ENCODE results near the gene NEDD8.

DNA sequence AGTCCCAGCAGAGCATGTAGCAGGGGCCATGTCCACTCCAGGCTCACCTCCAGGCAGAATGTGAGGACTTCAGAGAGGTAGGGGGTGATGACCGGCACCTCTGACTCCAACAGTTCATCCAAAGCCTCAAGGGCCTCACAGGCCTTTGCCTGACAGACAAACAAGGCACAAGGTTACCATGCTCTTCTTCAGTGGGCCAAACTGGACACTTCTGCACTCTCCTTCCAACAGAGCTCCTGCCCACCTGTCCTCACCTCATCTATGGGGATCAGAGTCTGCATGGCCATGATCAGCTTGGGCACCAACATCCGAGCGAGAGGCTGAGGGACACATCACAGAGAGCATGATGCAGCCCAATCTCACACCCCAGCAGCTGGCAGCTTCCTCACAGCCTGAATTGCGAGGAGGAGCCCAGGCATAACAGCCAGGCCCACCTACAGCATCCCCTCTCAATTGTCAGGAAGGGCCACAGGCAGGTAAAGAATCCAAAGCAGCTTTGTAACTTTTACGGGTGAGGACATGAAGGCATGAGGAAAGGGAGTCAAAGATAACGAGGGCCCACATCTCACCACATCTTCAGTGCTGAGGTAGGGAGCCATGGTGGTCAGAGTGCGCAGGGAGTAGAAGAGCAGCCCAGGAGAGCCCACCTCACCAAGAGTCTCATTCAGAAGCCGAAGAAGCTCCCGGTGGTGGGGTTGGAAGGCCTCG lies 45.2 kb downstream of the NEDD8 start:
- TF ChIP-seq, protein P1, sequence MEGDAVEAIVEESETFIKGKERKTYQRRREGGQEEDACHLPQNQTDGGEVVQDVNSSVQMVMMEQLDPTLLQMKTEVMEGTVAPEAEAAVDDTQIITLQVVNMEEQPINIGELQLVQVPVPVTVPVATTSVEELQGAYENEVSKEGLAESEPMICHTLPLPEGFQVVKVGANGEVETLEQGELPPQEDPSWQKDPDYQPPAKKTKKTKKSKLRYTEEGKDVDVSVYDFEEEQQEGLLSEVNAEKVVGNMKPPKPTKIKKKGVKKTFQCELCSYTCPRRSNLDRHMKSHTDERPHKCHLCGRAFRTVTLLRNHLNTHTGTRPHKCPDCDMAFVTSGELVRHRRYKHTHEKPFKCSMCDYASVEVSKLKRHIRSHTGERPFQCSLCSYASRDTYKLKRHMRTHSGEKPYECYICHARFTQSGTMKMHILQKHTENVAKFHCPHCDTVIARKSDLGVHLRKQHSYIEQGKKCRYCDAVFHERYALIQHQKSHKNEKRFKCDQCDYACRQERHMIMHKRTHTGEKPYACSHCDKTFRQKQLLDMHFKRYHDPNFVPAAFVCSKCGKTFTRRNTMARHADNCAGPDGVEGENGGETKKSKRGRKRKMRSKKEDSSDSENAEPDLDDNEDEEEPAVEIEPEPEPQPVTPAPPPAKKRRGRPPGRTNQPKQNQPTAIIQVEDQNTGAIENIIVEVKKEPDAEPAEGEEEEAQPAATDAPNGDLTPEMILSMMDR (IDR thresholded peaks at IDR 0.05), result no peak
- TF ChIP-seq POLR2A (IDR thresholded peaks at IDR 0.05), result no peak
